A549 (cell line): ENCODE measurements around the gene ASPG. TPM values are rescaled to one million over a fixed set of nuclear protein-coding genes. Genes with fewer than 3 reads are reported as not detected.

Source experiments
- ATAC-seq, 2 experiments: fragments of 200-7000 bp in 1 of 2; fragments of >200 bp in 1 of 2; cut with Nextera tagmentation in 1 of 2; cut with Tn5 transposase in 1 of 2; 3 replicates each; pipeline versions ENCODE4 v1.8.0 to v1.9.1; 2018 to 2020; ENCODE audit warnings: mild to moderate bottlenecking in 1 of 2, moderate library complexity in 1 of 2
- CTCF ChIA-PET: fragments of 300-600 bp; sonication (Branson Sonifier 250); formaldehyde crosslinking; extraction: SDS; loops from one replicate; lab custom pipeline; 2021; ENCODE audit warnings: antibody characterized with exemption, inconsistent platforms; lab: Yijun Ruan, JAX
- POLR2A ChIA-PET: fragments of 350-600 bp; formaldehyde crosslinking; extraction: SDS; loops from one replicate; lab custom pipeline; 2021; ENCODE audit warnings: antibody characterized with exemption, inconsistent platforms; lab: Yijun Ruan, JAX
- DNase-seq, 2 experiments: peaks; one replicate each; pipeline versions ENCODE4 v3.0.0 to v3.0.0-alpha.2; 2011 to 2016; ENCODE audit warnings: low read depth in 1 of 2, low spot score in 1 of 2
- FAIRE-seq: peaks from 2 replicates; lab custom pipeline; 2011; peaks lifted over from hg19 to GRCh38; lab: Jason Lieb, UNC
- H3K27ac ChIP-seq, 2 experiments: fragments of >200 bp; sonication (Bioruptor Twin); formaldehyde crosslinking; 3 replicates each; pipeline ENCODE4 v1.5.1; 2016 to 2017
- H3K4me1 ChIP-seq: fragments of >200 bp; sonication (Bioruptor Twin); formaldehyde crosslinking; 3 replicates; pipeline ENCODE4 v1.6.1; 2016
- H3K4me2 ChIP-seq: fragments of >200 bp; sonication (Bioruptor Twin); formaldehyde crosslinking; 3 replicates; pipeline ENCODE4 v1.6.1; 2016
- H3K4me3 ChIP-seq: fragments of >200 bp; sonication (Bioruptor Twin); formaldehyde crosslinking; 3 replicates; pipeline ENCODE4 v1.5.1; 2016
- H3K9me3 ChIP-seq: fragments of >200 bp; sonication (Bioruptor Twin); formaldehyde crosslinking; 3 replicates; pipeline ENCODE4 v1.6.1; 2016
- CBX2 ChIP-seq: fragments of 200-600 bp; sonication (generic); IDR thresholded peaks from 2 replicates; pipeline ENCODE4 v1.6.1; 2016; ENCODE audit warnings: low read depth, mild to moderate bottlenecking, borderline replicate concordance
- CBX8 ChIP-seq: fragments of 200-600 bp; sonication (generic); IDR thresholded peaks from 2 replicates; pipeline ENCODE4 v1.6.1; 2016
- CHD2 ChIP-seq: fragments of 150-350 bp; IDR thresholded peaks from 2 replicates; pipeline ENCODE4 v1.6.1; 2014; ENCODE audit warnings: low read length; ENCODE audit not compliant: partially characterized antibody
- EHF ChIP-seq: fragments of 250-450 bp; sonication (Bioruptor Pico); IDR thresholded peaks from 2 replicates; pipeline ENCODE4 v1.5.0; 2020; ENCODE audit warnings: mild to moderate bottlenecking
- ESRRA ChIP-seq: fragments of 150-350 bp; IDR thresholded peaks from 2 replicates; pipeline ENCODE4 v1.6.1; 2014; ENCODE audit warnings: mild to moderate bottlenecking, low read length, borderline replicate concordance
- FOSL2 ChIP-seq, 2 experiments: fragments of 450-650 bp in 1 of 2; fragments of >200 bp in 1 of 2; sonication (Bioruptor Twin) in 1 of 2; formaldehyde crosslinking; IDR thresholded peaks; 2 replicates each; pipeline versions ENCODE4 v1.5.0 to v1.6.1; 2016 to 2020; ENCODE audit warnings: mild to moderate bottlenecking in 1 of 2, moderate library complexity in 1 of 2
- FOXS1 ChIP-seq: fragments of 250-450 bp; sonication (Bioruptor Pico); IDR thresholded peaks from 2 replicates; pipeline ENCODE4 v1.5.0; 2020; ENCODE audit warnings: mild to moderate bottlenecking, moderate library complexity
- GATA3 ChIP-seq: IDR thresholded peaks from 2 replicates; pipeline ENCODE4 v1.6.1; 2012; ENCODE audit warnings: borderline replicate concordance
- HES2 ChIP-seq: fragments of >200 bp; sonication (Bioruptor Twin); formaldehyde crosslinking; IDR thresholded peaks from 2 replicates; pipeline ENCODE4 v1.6.1; 2016
- HMGXB4 ChIP-seq: fragments of 250-450 bp; sonication (Bioruptor Pico); IDR thresholded peaks from 2 replicates; pipeline ENCODE4 v1.5.0; 2021; ENCODE audit warnings: mild to moderate bottlenecking, moderate library complexity, borderline replicate concordance
- HOXB5 ChIP-seq: fragments of 250-450 bp; sonication (Bioruptor Pico); IDR thresholded peaks from 2 replicates; pipeline ENCODE4 v1.5.0; 2020; ENCODE audit warnings: mild to moderate bottlenecking, moderate library complexity
- MAFK ChIP-seq: fragments of 450-650 bp; IDR thresholded peaks from 2 replicates; pipeline ENCODE4 v1.6.1; 2014; ENCODE audit not compliant: partially characterized antibody
- NFE2L2 ChIP-seq: fragments of 150-350 bp; conservative IDR thresholded peaks from 2 replicates; pipeline ENCODE4 v1.6.1; 2014; ENCODE audit warnings: low read length
- PHF8 ChIP-seq: fragments of 200-600 bp; sonication (generic); IDR thresholded peaks from 2 replicates; pipeline ENCODE4 v1.6.1; 2016; ENCODE audit warnings: low read depth, mild to moderate bottlenecking, antibody characterized with exemption, moderate library complexity, borderline replicate concordance
- POLR2AphosphoS2 ChIP-seq: conservative IDR thresholded peaks from 2 replicates; pipeline ENCODE4 v1.6.1; 2012; ENCODE audit warnings: low read length, improper control_type of control experiment, inconsistent platforms
- RAD21 ChIP-seq, 2 experiments: fragments of >200 bp in 1 of 2; sonication (Bioruptor Twin) in 1 of 2; formaldehyde crosslinking in 1 of 2; IDR thresholded peaks in 1 of 2; conservative IDR thresholded peaks in 1 of 2; 2 replicates in 1 of 2; 3 replicates in 1 of 2; pipeline ENCODE4 v1.6.1; 2012 to 2018; ENCODE audit warnings: inconsistent platforms in 1 of 2
- TFCP2L1 ChIP-seq: fragments of 250-450 bp; sonication (Bioruptor Pico); IDR thresholded peaks from 2 replicates; pipeline ENCODE4 v1.5.0; 2021; ENCODE audit warnings: mild to moderate bottlenecking
- ZSCAN20 ChIP-seq: fragments of 250-450 bp; sonication (Bioruptor Pico); IDR thresholded peaks from 2 replicates; pipeline ENCODE4 v1.8.0; 2022; ENCODE audit warnings: mild to moderate bottlenecking, moderate library complexity
- WGBS: methylation state at CpG from one replicate; pipeline ENCODE4 v1.1.6; 2017; ENCODE audit errors: missing lambda C conversion rate; 5-methylcytosine and 5-hydroxymethylcytosine counted together
- polyA plus RNA-seq, 4 experiments: library from polyadenylated mRNA; depleted of rRNA in 3 of 4; stranded (reverse); fragments of >200 nt; fragmentation: RNase III in 1 of 4; extraction: RNeasy Plus Mini Kit Qiagen cat#74134 plus additional on column Dnase treatment in 1 of 4; gene quantifications; 2 replicates in 3 of 4; 3 replicates in 1 of 4; pipeline ENCODE4 v1.2.3, GENCODE V29; 2011 to 2017
- TF ChIP-seq, protein P1 (sequence below): fragments of 200-600 bp; sonication (generic); IDR thresholded peaks from 2 replicates; pipeline ENCODE4 v1.6.1; 2016; ENCODE audit warnings: antibody characterized with exemption, mild to moderate bottlenecking, moderate library complexity
- TF ChIP-seq, protein P2 (sequence below): fragments of >200 bp; sonication (Bioruptor Twin); formaldehyde crosslinking; IDR thresholded peaks from 3 replicates; pipeline ENCODE4 v1.6.1; 2016

Gene ASPG
- polyA plus RNA-seq, 2 of the 4 experiments (the other 2 are of a cell fraction) = not detected

DNA sequence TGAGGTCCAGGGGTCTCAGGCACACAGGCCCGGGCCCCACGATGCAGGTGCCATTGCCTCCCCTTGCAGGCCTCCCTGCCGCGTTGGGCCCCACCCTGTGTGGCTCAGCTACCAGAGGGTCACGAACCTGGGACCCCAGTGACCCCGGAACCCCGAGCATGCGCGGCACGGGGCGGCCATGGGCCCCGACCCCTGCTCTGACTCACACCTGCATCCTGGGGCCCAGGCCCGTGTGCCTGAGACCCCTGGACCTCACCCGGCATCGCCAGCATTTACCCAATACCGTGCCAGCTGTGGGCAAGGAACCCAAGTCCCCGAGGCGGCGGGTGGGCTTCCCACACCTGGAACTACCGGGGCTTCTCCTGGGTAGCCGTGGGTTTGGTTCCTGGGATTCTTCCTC lies 78.0 kb downstream of the ASPG start:
- FAIRE-seq (no peak), ATAC-seq (no peak), DNase-seq (no peak)
- Histone ChIP-seq H3K4me1 (no peaks in the 10 kb centered on the region), H3K27ac (no peak overlapping the region), H3K4me2 (no peak overlapping the region), H3K4me3 (no peak overlapping the region), H3K9me3 (no peaks in the 10 kb centered on the region)
- no peak for TF ChIP-seq HES2
- TF ChIP-seq NFE2L2 = no peak
- no peak for TF ChIP-seq CBX2
- no peak for TF ChIP-seq FOXS1 (CRISPR knock-in tag)
- TF ChIP-seq PHF8 = no peak
- no peak for TF ChIP-seq FOSL2 (IDR thresholded peaks at IDR 0.05)
- no peak for TF ChIP-seq FOSL2 (CRISPR knock-in tag; IDR thresholded peaks at IDR 0.05)
- no peak for TF ChIP-seq RAD21 (conservative IDR thresholded peaks at IDR 0.05 in 1 of 2, IDR thresholded peaks at IDR 0.05 in 1 of 2)
- no peak for TF ChIP-seq MAFK
- no peak for TF ChIP-seq GATA3
- TF ChIP-seq CHD2 = no peak
- TF ChIP-seq CBX8 = no peak
- WGBS = 72% methylated on average over 19 of the region's 21 CpGs
- ChIA-PET CTCF (no interaction called here), POLR2A (no interaction called here)

DNA sequence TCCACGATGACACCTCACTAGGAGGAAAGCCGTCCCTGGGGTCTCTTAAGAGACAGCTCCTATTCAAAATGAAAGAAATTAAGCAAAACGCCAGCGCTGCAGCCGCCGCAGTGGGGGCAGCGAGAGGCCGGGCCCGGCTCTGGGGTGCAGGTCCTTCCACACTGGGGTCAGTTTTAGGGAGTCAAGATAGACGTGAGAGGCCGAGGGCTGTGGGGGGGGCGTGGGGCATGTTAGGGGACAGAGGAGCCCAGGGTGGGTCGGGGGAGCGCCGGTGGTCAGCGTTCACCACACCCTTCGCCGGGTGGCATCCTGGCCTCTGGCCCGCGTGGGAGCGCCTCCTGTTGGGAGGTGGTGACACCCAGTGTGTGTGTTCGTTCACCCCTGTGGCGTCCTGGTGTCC lies 78.5 kb downstream of the ASPG start:
- WGBS = 68% methylated on average over 13 of the region's 23 CpGs
- Histone ChIP-seq H3K27ac (no peak overlapping the region), H3K4me3 (no peak overlapping the region), H3K4me1 (no peaks in the 10 kb centered on the region)
- TF ChIP-seq CHD2 = no peak
- no peak for TF ChIP-seq TFCP2L1 (CRISPR knock-in tag)
- no peak for TF ChIP-seq POLR2AphosphoS2
- TF ChIP-seq ZSCAN20 (CRISPR knock-in tag) = no peak
- no peak for TF ChIP-seq HES2
- TF ChIP-seq EHF (CRISPR knock-in tag) = no peak
- TF ChIP-seq HOXB5 (CRISPR knock-in tag) = no peak
- no peak for TF ChIP-seq ESRRA
- TF ChIP-seq, protein P1, sequence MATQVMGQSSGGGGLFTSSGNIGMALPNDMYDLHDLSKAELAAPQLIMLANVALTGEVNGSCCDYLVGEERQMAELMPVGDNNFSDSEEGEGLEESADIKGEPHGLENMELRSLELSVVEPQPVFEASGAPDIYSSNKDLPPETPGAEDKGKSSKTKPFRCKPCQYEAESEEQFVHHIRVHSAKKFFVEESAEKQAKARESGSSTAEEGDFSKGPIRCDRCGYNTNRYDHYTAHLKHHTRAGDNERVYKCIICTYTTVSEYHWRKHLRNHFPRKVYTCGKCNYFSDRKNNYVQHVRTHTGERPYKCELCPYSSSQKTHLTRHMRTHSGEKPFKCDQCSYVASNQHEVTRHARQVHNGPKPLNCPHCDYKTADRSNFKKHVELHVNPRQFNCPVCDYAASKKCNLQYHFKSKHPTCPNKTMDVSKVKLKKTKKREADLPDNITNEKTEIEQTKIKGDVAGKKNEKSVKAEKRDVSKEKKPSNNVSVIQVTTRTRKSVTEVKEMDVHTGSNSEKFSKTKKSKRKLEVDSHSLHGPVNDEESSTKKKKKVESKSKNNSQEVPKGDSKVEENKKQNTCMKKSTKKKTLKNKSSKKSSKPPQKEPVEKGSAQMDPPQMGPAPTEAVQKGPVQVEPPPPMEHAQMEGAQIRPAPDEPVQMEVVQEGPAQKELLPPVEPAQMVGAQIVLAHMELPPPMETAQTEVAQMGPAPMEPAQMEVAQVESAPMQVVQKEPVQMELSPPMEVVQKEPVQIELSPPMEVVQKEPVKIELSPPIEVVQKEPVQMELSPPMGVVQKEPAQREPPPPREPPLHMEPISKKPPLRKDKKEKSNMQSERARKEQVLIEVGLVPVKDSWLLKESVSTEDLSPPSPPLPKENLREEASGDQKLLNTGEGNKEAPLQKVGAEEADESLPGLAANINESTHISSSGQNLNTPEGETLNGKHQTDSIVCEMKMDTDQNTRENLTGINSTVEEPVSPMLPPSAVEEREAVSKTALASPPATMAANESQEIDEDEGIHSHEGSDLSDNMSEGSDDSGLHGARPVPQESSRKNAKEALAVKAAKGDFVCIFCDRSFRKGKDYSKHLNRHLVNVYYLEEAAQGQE = no peak
- TF ChIP-seq, protein P2, sequence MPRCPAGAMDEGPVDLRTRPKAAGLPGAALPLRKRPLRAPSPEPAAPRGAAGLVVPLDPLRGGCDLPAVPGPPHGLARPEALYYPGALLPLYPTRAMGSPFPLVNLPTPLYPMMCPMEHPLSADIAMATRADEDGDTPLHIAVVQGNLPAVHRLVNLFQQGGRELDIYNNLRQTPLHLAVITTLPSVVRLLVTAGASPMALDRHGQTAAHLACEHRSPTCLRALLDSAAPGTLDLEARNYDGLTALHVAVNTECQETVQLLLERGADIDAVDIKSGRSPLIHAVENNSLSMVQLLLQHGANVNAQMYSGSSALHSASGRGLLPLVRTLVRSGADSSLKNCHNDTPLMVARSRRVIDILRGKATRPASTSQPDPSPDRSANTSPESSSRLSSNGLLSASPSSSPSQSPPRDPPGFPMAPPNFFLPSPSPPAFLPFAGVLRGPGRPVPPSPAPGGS = no peak
- TF ChIP-seq NFE2L2 = no peak
- TF ChIP-seq HMGXB4 (CRISPR knock-in tag) = no peak
- TF ChIP-seq, all 56 proteins: peak for 0
- ChIA-PET POLR2A (no interaction called here), CTCF (no interaction called here)
- Histone ChIP-seq H3K4me2 (no peak overlapping the region), H3K9me3 (no peaks in the 10 kb centered on the region)
- ATAC-seq (no peak), DNase-seq (no peak), FAIRE-seq (no peak)
